Measurements from ENCODE around the gene FZD7. TPM values are rescaled to one million over a fixed set of nuclear protein-coding genes. Genes with fewer than 3 reads are reported as not detected.

The FZD7 gene
- total RNA-seq, 1 donor, result 35.8 TPM

DNA sequence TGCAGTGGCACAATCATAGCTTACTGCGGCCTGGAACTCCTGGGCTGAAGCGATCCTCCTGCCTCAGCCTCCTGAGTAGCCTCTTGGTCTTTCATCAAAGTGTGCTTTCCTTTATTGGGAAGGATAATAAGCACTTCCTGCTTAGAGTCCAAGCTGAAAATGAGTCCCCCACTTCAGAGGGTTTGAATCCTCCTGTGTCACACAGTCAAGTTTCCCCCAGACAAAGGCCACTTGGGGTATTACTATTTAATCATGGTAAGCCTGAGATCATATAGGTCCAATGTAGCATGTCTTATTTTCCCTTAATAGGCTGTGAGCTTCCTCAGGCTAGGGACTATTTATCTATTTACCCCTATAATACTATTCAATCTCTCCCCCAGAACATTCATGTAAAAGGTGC lies 28.0 kb downstream of the FZD7 start:
- H3K4me3 ChIP-seq (ENCODE audit: low read depth, low read length), result no peak overlapping the region
- TF ChIP-seq, protein P1, sequence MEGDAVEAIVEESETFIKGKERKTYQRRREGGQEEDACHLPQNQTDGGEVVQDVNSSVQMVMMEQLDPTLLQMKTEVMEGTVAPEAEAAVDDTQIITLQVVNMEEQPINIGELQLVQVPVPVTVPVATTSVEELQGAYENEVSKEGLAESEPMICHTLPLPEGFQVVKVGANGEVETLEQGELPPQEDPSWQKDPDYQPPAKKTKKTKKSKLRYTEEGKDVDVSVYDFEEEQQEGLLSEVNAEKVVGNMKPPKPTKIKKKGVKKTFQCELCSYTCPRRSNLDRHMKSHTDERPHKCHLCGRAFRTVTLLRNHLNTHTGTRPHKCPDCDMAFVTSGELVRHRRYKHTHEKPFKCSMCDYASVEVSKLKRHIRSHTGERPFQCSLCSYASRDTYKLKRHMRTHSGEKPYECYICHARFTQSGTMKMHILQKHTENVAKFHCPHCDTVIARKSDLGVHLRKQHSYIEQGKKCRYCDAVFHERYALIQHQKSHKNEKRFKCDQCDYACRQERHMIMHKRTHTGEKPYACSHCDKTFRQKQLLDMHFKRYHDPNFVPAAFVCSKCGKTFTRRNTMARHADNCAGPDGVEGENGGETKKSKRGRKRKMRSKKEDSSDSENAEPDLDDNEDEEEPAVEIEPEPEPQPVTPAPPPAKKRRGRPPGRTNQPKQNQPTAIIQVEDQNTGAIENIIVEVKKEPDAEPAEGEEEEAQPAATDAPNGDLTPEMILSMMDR (IDR thresholded peaks at IDR 0.05; ENCODE audit: insufficient read depth, low read length), result no peak
- DNase-seq (ENCODE audit: low read depth), result no peak

DNA sequence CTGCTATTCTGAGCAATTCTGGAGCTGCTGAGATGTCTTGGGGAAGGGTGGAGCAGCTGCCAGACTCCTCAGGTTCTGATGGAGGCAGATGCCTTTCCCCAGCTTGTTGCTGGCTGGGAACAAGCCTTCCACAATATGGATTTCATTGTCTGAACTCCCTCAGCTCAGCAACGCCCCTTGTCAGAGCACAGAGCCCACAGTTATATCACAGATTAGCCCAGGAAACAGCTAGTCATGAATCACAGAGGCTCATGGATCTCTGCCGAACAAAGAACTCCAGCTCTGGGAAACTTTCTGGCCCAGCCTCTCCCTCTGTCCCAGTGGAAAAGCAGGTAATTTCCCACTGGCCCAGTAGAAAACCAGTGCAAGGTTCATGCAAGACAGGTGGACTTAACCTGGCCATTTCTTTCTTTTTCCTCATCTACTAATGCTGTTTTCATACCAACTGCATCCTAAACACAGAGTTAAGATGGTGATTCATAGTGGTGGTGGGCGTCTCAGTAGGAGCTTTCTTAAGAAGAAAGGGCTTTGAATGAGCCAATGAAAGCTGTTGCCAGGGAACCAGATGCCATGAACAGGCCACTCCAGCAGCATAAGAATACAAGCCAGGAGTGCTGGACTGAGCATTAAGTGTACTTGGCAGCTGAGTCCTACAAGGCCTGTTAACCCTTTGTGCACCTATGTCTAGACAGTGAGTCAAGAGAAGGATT lies 30.7 kb downstream of the FZD7 start:
- DNase-seq (ENCODE audit: low read depth), result peak; percentile 97
- TF ChIP-seq, protein P1 (IDR thresholded peaks at IDR 0.05; ENCODE audit: insufficient read depth, low read length), result no peak
- H3K4me3 ChIP-seq (ENCODE audit: low read depth, low read length), result peak overlapping the region; percentile 9

DNA sequence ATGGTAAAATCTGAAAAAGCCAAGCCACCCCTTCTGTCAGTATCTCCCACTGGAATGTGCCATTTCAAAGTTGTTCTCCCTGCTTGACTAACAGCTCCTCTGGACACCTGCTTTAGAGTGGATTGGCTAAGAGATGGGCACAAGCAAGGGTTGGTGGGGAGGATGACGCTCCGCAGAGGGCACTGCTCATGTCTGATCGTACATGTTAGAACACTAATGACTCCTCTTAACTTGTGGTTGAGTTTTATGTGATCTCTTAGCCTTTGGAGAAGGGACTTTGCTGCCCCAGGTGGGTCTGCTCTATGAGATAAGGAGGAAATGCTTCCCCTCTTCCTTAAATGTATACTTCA lies 31.2 kb downstream of the FZD7 start:
- H3K4me3 ChIP-seq (ENCODE audit: low read depth, low read length), result no peak overlapping the region
- no peak for DNase-seq (ENCODE audit: low read depth)
- TF ChIP-seq, protein P1 (IDR thresholded peaks at IDR 0.05; ENCODE audit: insufficient read depth, low read length), result no peak

DNA sequence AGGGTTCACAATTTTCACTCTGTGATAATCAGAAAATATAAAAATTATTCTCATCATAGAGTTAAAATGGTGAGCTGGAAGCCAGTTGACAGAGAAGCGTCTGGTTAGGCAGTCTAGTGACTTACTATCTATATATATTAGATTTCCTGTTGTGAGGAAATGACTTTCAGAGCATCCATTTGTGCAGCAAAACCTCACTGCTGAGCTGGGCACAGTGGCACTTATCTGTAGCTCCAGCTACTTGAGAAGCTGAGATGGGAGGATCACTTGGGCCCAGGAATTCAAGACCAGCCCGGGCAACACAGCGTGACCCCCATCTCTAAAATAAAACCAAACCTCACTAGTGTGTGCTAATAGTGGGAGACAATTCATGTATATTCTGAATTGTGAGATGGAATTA lies 32.2 kb downstream of the FZD7 start:
- H3K4me3 ChIP-seq (ENCODE audit: low read depth, low read length), result no peak overlapping the region
- TF ChIP-seq, protein P1 (IDR thresholded peaks at IDR 0.05; ENCODE audit: insufficient read depth, low read length), result no peak
- no peak for DNase-seq (ENCODE audit: low read depth)

DNA sequence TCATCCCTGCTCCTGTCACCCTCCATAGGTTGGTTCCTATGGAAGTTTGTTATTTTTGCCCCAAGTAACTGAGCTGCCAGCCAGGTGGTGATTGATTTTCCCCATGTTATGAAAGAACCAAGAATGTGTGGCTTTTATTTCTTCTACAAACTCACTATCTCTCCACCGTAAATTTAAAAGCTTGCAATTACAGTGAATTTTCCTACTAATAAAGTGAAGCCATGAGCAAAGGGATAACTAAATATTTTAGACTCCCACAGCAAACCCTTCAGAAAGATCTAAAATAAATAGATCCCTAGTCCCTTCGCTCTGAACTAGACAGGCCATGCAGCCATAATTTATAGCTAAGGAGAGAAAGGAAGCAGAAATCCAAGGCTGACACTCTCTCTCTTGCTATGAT lies 33.2 kb downstream of the FZD7 start:
- no peak overlapping the region for H3K4me3 ChIP-seq (ENCODE audit: low read depth, low read length)
- TF ChIP-seq, protein P1 (IDR thresholded peaks at IDR 0.05; ENCODE audit: insufficient read depth, low read length), result no peak
- no peak for DNase-seq (ENCODE audit: low read depth)

DNA sequence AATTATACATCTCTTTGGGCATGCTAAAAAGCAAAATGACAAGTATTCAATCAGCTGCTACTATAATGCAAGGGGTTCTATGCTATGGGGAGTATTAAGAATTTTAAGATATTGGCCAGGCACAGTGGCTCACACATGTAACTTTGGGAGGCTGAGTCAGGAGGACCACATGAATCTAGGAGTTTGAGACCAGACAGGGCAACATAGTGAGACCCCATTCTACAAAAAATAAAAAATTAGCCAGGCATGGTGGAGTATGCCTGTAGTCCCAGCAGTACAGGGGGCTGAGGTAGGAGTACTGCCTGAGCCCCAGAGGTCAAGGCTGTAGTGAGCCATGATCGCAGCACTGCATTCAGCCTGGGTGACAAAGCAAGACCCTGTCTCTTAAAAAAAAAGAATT lies 33.9 kb downstream of the FZD7 start:
- DNase-seq (ENCODE audit: low read depth), result no peak
- TF ChIP-seq, protein P1 (IDR thresholded peaks at IDR 0.05; ENCODE audit: insufficient read depth, low read length), result no peak
- H3K4me3 ChIP-seq (ENCODE audit: low read depth, low read length), result no peak overlapping the region
